Right lobe of liver (tissue), 4 donors: ENCODE measurements around the gene FMN1.

Experiments used
- CTCF ChIP-seq, 4 donors: fragments of 200-600 bp in 3 of 4; fragments of 450-650 bp in 1 of 4; IDR thresholded peaks; one replicate each; pipeline versions ENCODE4 v1.5.1 to v1.8.0; 2016 to 2022; ENCODE audit warnings: antibody characterized with exemption in 4 of 4, mild to moderate bottlenecking in 2 of 4
- POLR2A ChIP-seq: fragments of 450-650 bp; IDR thresholded peaks from one replicate; pipeline ENCODE4 v1.6.1; 2017; ENCODE audit warnings: antibody characterized with exemption, mild to moderate bottlenecking
- donor health status: DM: no; HTN: no; CAD: no.
- donor health status: DM: no; HTN: no; CAD: no.
- donor health status: DM: no; HTN: yes; CAD: no.

GRCh38 chr15:32941823-32942222 lies 252.7 kb downstream of the FMN1 start:
- TF ChIP-seq CTCF (IDR thresholded peaks at IDR 0.05) (no peak), POLR2A (no peak)
